Activated T-cell treated with anti-CD3 and anti-CD28 coated beads for 4 hours (primary cell): ENCODE results near the gene CCNY.

Source experiments
- DNase-seq: peaks from one replicate; pipeline ENCODE4 v3.0.0-alpha.2; 2020

The CCNY gene

GRCh38 chr10:35356725-35357092 lies 20.4 kb downstream of the CCNY start:
- no peak for DNase-seq

GRCh38 chr10:35359056-35359455 lies 22.7 kb downstream of the CCNY start:
- no peak for DNase-seq

GRCh38 chr10:35359873-35360272 lies 23.6 kb downstream of the CCNY start:
- DNase-seq, result no peak

- DNase-seq, result no peak
Observed at GRCh38 chr10:35362701-35363350, 26.5 kb downstream of the CCNY start.

- no peak for DNase-seq
Observed at GRCh38 chr10:35363587-35363986, 27.3 kb downstream of the CCNY start.

GRCh38 chr10:35364808-35365207 lies 28.5 kb downstream of the CCNY start:
- DNase-seq, result no peak

GRCh38 chr10:35365994-35366393 lies 29.7 kb downstream of the CCNY start:
- DNase-seq, result no peak

GRCh38 chr10:35367107-35367859 lies 31.0 kb downstream of the CCNY start:
- DNase-seq, result no peak

- DNase-seq, result no peak
Observed at GRCh38 chr10:35367982-35368381, 31.7 kb downstream of the CCNY start.

- no peak for DNase-seq
Observed at GRCh38 chr10:35368485-35369048, 32.3 kb downstream of the CCNY start.

- DNase-seq, result no peak
Observed at GRCh38 chr10:35369049-35369611, 32.8 kb downstream of the CCNY start.

GRCh38 chr10:35371731-35372130 lies 35.4 kb downstream of the CCNY start:
- DNase-seq, result no peak

- no peak for DNase-seq
Observed at GRCh38 chr10:35372329-35372728, 36.0 kb downstream of the CCNY start.

GRCh38 chr10:35375091-35375765 lies 38.9 kb downstream of the CCNY start:
- no peak for DNase-seq

- no peak for DNase-seq
Observed at GRCh38 chr10:35377050-35377728, 40.9 kb downstream of the CCNY start.

- no peak for DNase-seq
Observed at GRCh38 chr10:35378541-35379210, 42.4 kb downstream of the CCNY start.

GRCh38 chr10:35379226-35380137 lies 43.2 kb downstream of the CCNY start:
- no peak for DNase-seq

GRCh38 chr10:35382096-35382495 lies 45.8 kb downstream of the CCNY start:
- DNase-seq, result no peak

GRCh38 chr10:35384265-35384868 lies 48.1 kb downstream of the CCNY start:
- no peak for DNase-seq

GRCh38 chr10:35386594-35387174 lies 50.4 kb downstream of the CCNY start:
- no peak for DNase-seq
